OCI-LY1 (cell line): ENCODE data around the gene TCHP.

Experiments used
- H2AFZ ChIP-seq: fragments of 200-600 bp; sonication (generic), shearing (Covaris generic); 2 replicates; pipeline ENCODE4 v1.6.0; 2014; ENCODE audit warnings: antibody characterized with exemption, mild to moderate bottlenecking, low read length
- H3F3A ChIP-seq: fragments of 200-600 bp; sonication (generic), shearing (Covaris generic); 2 replicates; pipeline ENCODE4 v1.6.0; 2014; ENCODE audit warnings: mild to moderate bottlenecking, antibody characterized with exemption, low read length, moderate library complexity; ENCODE audit not compliant: insufficient read depth
- H3K27ac ChIP-seq: fragments of 200-600 bp; sonication (generic); 2 replicates; pipeline ENCODE4 v1.5.1; 2014; ENCODE audit warnings: low read length, mixed run types, mild to moderate bottlenecking, low read depth; ENCODE audit not compliant: poor library complexity, severe bottlenecking
- H3K27me3 ChIP-seq: fragments of 200-600 bp; sonication (generic); 2 replicates; pipeline ENCODE4 v1.6.0; 2014; ENCODE audit warnings: antibody characterized with exemption, mild to moderate bottlenecking, low read length, moderate library complexity; ENCODE audit not compliant: insufficient read depth
- H3K36me3 ChIP-seq: fragments of 200-600 bp; sonication (generic); 2 replicates; pipeline ENCODE4 v1.6.1; 2014; ENCODE audit warnings: mild to moderate bottlenecking, antibody characterized with exemption, low read length, moderate library complexity, mixed read lengths; ENCODE audit not compliant: insufficient read depth
- H3K4me1 ChIP-seq: fragments of 200-600 bp; sonication (generic); 2 replicates; pipeline ENCODE4 v1.5.1; 2014; ENCODE audit warnings: mild to moderate bottlenecking, low read length, moderate library complexity; ENCODE audit not compliant: insufficient read depth, severe bottlenecking
- H3K4me2 ChIP-seq: fragments of 200-600 bp; sonication (generic), shearing (Covaris generic); 2 replicates; pipeline ENCODE4 v1.6.1; 2014; ENCODE audit warnings: low read length
- H3K4me3 ChIP-seq: fragments of 200-600 bp; sonication (generic); 2 replicates; pipeline ENCODE4 v1.5.1; 2014; ENCODE audit warnings: low read length, low read depth, mild to moderate bottlenecking, mixed read lengths; ENCODE audit not compliant: poor library complexity, severe bottlenecking
- H3K79me2 ChIP-seq: fragments of 200-600 bp; shearing (Covaris generic); 2 replicates; pipeline ENCODE4 v1.6.1; 2016; ENCODE audit warnings: mixed run types, low read length, mixed read lengths; ENCODE audit not compliant: insufficient read depth
- H3K9ac ChIP-seq: fragments of 200-600 bp; sonication (generic), shearing (Covaris generic); 2 replicates; pipeline ENCODE4 v1.6.1; 2014; ENCODE audit warnings: mild to moderate bottlenecking, low read length, mixed read lengths
- H3K9me2 ChIP-seq: fragments of 200-600 bp; sonication (generic), shearing (Covaris generic); 2 replicates; pipeline ENCODE4 v1.6.1; 2014; ENCODE audit warnings: low read depth, mild to moderate bottlenecking, low read length, mixed read lengths
- H3K9me3 ChIP-seq: fragments of 200-600 bp; shearing (Covaris generic); 2 replicates; pipeline ENCODE4 v1.6.1; 2014; ENCODE audit warnings: low read length, mixed read lengths
- H4K20me1 ChIP-seq: fragments of 200-600 bp; sonication (generic), shearing (Covaris generic); 2 replicates; pipeline ENCODE4 v1.6.0; 2016; ENCODE audit warnings: mild to moderate bottlenecking, low read length; ENCODE audit not compliant: insufficient read depth
- EZH2 ChIP-seq: fragments of 200-600 bp; sonication (generic), shearing (Covaris generic); IDR thresholded peaks from 2 replicates; pipeline ENCODE4 v1.8.0; 2017; ENCODE audit warnings: borderline replicate concordance, mixed run types, mild to moderate bottlenecking, antibody characterized with exemption, low read length, moderate library complexity, mixed read lengths
- TF ChIP-seq, protein P1 (sequence below): fragments of 200-600 bp; sonication (generic), shearing (Covaris generic); IDR thresholded peaks from 2 replicates; pipeline ENCODE4 v1.5.1; 2017; ENCODE audit warnings: mild to moderate bottlenecking, antibody characterized with exemption, low read length, moderate library complexity, mixed read lengths

TCHP gene

GRCh38 chr12:109868182-109869051, 31.7 kb upstream of the TCHP start:
- TF ChIP-seq, protein P1, sequence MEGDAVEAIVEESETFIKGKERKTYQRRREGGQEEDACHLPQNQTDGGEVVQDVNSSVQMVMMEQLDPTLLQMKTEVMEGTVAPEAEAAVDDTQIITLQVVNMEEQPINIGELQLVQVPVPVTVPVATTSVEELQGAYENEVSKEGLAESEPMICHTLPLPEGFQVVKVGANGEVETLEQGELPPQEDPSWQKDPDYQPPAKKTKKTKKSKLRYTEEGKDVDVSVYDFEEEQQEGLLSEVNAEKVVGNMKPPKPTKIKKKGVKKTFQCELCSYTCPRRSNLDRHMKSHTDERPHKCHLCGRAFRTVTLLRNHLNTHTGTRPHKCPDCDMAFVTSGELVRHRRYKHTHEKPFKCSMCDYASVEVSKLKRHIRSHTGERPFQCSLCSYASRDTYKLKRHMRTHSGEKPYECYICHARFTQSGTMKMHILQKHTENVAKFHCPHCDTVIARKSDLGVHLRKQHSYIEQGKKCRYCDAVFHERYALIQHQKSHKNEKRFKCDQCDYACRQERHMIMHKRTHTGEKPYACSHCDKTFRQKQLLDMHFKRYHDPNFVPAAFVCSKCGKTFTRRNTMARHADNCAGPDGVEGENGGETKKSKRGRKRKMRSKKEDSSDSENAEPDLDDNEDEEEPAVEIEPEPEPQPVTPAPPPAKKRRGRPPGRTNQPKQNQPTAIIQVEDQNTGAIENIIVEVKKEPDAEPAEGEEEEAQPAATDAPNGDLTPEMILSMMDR, result no peak
- no peak for TF ChIP-seq EZH2

GRCh38 chr12:109870648-109871047, 29.4 kb upstream of the TCHP start:
- Histone ChIP-seq H3K36me3 (no peaks in the 10 kb centered on the region), H3K4me1 (no peaks in the 10 kb centered on the region), H3K27me3 (no peaks in the 10 kb centered on the region), H2AFZ (no peak overlapping the region), H3K79me2 (no peaks in the 10 kb centered on the region), H3K4me3 (no peak overlapping the region), H3K27ac (no peak overlapping the region), H3F3A (no peaks in the 10 kb centered on the region), H3K9me2 (no peaks in the 10 kb centered on the region), H3K9ac (no peak overlapping the region), H3K4me2 (no peak overlapping the region), H3K9me3 (no peaks in the 10 kb centered on the region), H4K20me1 (no peaks in the 10 kb centered on the region)
- TF ChIP-seq EZH2, result no peak
- TF ChIP-seq, protein P1, result no peak

More at GRCh38 chr12:109868182-109869051, 31.7 kb upstream of the TCHP start:
- Histone ChIP-seq H3K36me3 (no peaks in the 10 kb centered on the region), H3K4me1 (peaks cover 5% of the 10 kb centered on the region), H3K9me2 (no peaks in the 10 kb centered on the region), H3K27ac (no peak overlapping the region), H3K79me2 (no peaks in the 10 kb centered on the region), H3F3A (no peaks in the 10 kb centered on the region), H3K4me3 (no peak overlapping the region), H2AFZ (no peak overlapping the region), H3K9ac (no peak overlapping the region), H3K27me3 (no peaks in the 10 kb centered on the region), H3K9me3 (no peaks in the 10 kb centered on the region), H3K4me2 (no peak overlapping the region), H4K20me1 (no peaks in the 10 kb centered on the region)

DNA sequence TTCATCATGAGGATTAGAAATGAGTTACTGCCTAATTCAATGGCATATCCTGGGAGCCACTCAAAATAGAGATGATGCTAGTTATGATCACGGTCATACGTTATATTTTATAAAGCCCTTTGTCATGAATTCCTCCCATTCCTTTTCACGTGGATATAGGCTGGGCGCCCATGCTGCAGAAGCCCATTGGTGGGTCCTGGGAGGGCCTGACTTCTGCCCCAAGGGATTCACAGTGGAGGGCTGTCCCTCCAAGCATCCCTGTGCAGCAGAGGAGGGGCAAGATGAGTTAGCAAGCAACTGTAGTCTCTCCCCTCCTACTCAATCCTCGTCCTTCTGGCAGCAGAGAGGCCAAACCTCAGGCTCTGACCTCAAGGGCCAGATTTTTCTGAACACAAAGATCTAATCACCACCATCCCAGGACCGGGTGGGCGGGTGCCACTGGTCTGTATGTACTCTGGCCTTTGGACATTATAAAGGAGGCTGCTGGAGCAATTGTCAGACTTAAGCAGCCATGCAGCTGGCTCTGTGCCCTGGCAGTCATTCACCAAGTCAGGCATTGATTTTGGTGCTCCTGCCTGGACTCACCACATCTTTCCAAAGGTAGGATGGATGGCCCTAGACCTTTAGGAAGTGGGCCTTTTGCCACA, 28.3 kb upstream of the TCHP start:
- no peak overlapping the region for H3K9ac ChIP-seq
- H3F3A ChIP-seq, result no peaks in the 10 kb centered on the region
- no peaks in the 10 kb centered on the region for H3K79me2 ChIP-seq
- H3K4me2 ChIP-seq, result no peak overlapping the region
- no peaks in the 10 kb centered on the region for H3K9me3 ChIP-seq
- H3K27ac ChIP-seq, result no peak overlapping the region
- H3K36me3 ChIP-seq, result no peaks in the 10 kb centered on the region
- no peak overlapping the region for H3K4me3 ChIP-seq
- H3K4me1 ChIP-seq, result peaks cover 5% of the 10 kb centered on the region
- no peaks in the 10 kb centered on the region for H3K9me2 ChIP-seq
- H3K27me3 ChIP-seq, result no peaks in the 10 kb centered on the region
- H4K20me1 ChIP-seq, result no peaks in the 10 kb centered on the region
- TF ChIP-seq, protein P1, result no peak
- no peak for TF ChIP-seq EZH2
- H2AFZ ChIP-seq, result no peak overlapping the region
